K562 (cell line): ENCODE measurements around the gene LSM4. TPM values are rescaled to one million over a fixed set of nuclear protein-coding genes. Genes with fewer than 3 reads are reported as not detected.

Experiments
- BRF2 ChIP-seq: IDR thresholded peaks from 3 replicates; pipeline ENCODE4 v1.6.1; 2011; ENCODE audit warnings: borderline replicate concordance, mild to moderate bottlenecking; ENCODE audit not compliant: insufficient read length, insufficient read depth
- CBFA2T3 ChIP-seq: fragments of 450-650 bp; IDR thresholded peaks from 2 replicates; pipeline ENCODE4 v1.6.1; 2017
- CBX1 ChIP-seq: sonication (generic); IDR thresholded peaks from 2 replicates; pipeline ENCODE4 v1.6.1; 2016; ENCODE audit warnings: antibody characterized with exemption, low read depth, mild to moderate bottlenecking
- CSDE1 ChIP-seq, 2 experiments: fragments of 450-650 bp; IDR thresholded peaks; 2 replicates each; pipeline ENCODE4 v1.6.1; 2016; ENCODE audit warnings: mild to moderate bottlenecking in 1 of 2
- MAFF ChIP-seq: IDR thresholded peaks from 2 replicates; pipeline ENCODE4 v1.6.1; 2012; ENCODE audit warnings: low read length, improper control_type of control experiment
- MTA3 ChIP-seq: fragments of 450-650 bp; formaldehyde crosslinking; IDR thresholded peaks from 2 replicates; pipeline ENCODE4 v1.6.1; 2017; ENCODE audit warnings: mild to moderate bottlenecking, borderline replicate concordance
- OTX1 ChIP-seq: fragments of 450-650 bp; formaldehyde crosslinking; IDR thresholded peaks from 2 replicates; pipeline ENCODE4 v1.4.0; 2022; ENCODE audit warnings: mild to moderate bottlenecking
- RAD21 ChIP-seq, 2 experiments: fragments of 250-450 bp in 1 of 2; fragments of 450-650 bp in 1 of 2; sonication (Bioruptor Pico) in 1 of 2; formaldehyde crosslinking in 1 of 2; IDR thresholded peaks in 1 of 2; conservative IDR thresholded peaks in 1 of 2; 2 replicates each; pipeline versions ENCODE4 v1.4.0 to v1.8.0; 2020 to 2022; ENCODE audit warnings: mild to moderate bottlenecking in 2 of 2, moderate library complexity in 1 of 2
- RFX1 ChIP-seq: fragments of 450-650 bp; IDR thresholded peaks from 2 replicates; pipeline ENCODE4 v1.6.1; 2016; ENCODE audit warnings: mild to moderate bottlenecking, moderate library complexity
- SMARCA5 ChIP-seq: fragments of 450-650 bp; IDR thresholded peaks from 2 replicates; pipeline ENCODE4 v1.6.1; 2016
- TCF3 ChIP-seq: sonication (generic); formaldehyde crosslinking; IDR thresholded peaks from 2 replicates; pipeline ENCODE4 v1.4.0; 2020; ENCODE audit warnings: mild to moderate bottlenecking, missing genetic modification reagents
- TFE3 ChIP-seq: fragments of 450-650 bp; formaldehyde crosslinking; IDR thresholded peaks from 2 replicates; pipeline ENCODE4 v1.4.0; 2020; ENCODE audit warnings: mild to moderate bottlenecking, mixed read lengths
- ZNF408 ChIP-seq: fragments of 250-450 bp; sonication (Bioruptor Pico); IDR thresholded peaks from 2 replicates; pipeline ENCODE4 v1.4.0; 2020; ENCODE audit warnings: low read depth, mild to moderate bottlenecking, moderate library complexity
- polyA plus RNA-seq, 8 experiments: library from polyadenylated mRNA; depleted of rRNA in 4 of 8; stranded (reverse) in 5 of 8; unstranded in 3 of 8; fragments of >200 nt; fragmentation: Nextera tagmentation in 2 of 8; fragmentation: Illumina TruSeq in 1 of 8; extraction: Ambion mirVana in 2 of 8; extraction: Trizol in 1 of 8; gene quantifications; 2 replicates each; pipeline versions ENCODE4 v1.2.1 to v1.2.3, GENCODE V29; 2011 to 2014; ENCODE audit warnings: inconsistent platforms in 1 of 8, missing spikeins in 1 of 8
- total RNA-seq, 7 experiments: library from RNA; depleted of rRNA in 6 of 7; stranded (reverse); fragments of >200 nt in 6 of 7; fragmentation: Illumina TruSeq in 2 of 7; extraction: Trizol in 2 of 7; gene quantifications; 2 replicates each; pipeline versions ENCODE4 v1.2.1 to v1.2.3, GENCODE V29; 2011 to 2021; ENCODE audit warnings: low replicate concordance in 1 of 7

LSM4 gene
- total and polyA plus RNA-seq, 9 of the 15 experiments (the other 6 are each of a cell fraction or from before 2014, with no cell fraction given) = 11.9 to 763 (median 202) TPM

- peak; percentile 50 for TF ChIP-seq CBFA2T3
- TF ChIP-seq MTA3 = peak; percentile 89
- no peak for TF ChIP-seq BRF2
- TF ChIP-seq TCF3 = peak; percentile 31; the same call in 1 of the 2 replicates
- TF ChIP-seq MAFF = no peak
- TF ChIP-seq CBX1 = no peak
- TF ChIP-seq ZNF408 (CRISPR knock-in tag) = no peak
- TF ChIP-seq RFX1 = no peak
- TF ChIP-seq SMARCA5 = peak; percentile 86
- TF ChIP-seq TFE3 (CRISPR knock-in tag) = no peak
- no peak; a peak in 1 of 4 replicates for TF ChIP-seq RAD21 (CRISPR knock-in tag; conservative IDR thresholded peaks at IDR 0.05 in 1 of 2, IDR thresholded peaks at IDR 0.05 in 1 of 2)
- TF ChIP-seq CSDE1 (IDR thresholded peaks at IDR 0.05) = no peak
- TF ChIP-seq OTX1 (CRISPR knock-in tag) = 0 out of 2 replicates have a peak, but pooled peaks have one; percentile 59
Measured at GRCh38 chr19:18364826-18365528, 42.1 kb upstream of the LSM4 start (continued).
